Measurements from ENCODE around the gene ITIH6.
"Not testable (repeated sequence)": the region's sequence is repeated elsewhere in the genome, so short reads cannot be mapped to it uniquely, and the experiment has no call there.

The ITIH6 gene

DNA sequence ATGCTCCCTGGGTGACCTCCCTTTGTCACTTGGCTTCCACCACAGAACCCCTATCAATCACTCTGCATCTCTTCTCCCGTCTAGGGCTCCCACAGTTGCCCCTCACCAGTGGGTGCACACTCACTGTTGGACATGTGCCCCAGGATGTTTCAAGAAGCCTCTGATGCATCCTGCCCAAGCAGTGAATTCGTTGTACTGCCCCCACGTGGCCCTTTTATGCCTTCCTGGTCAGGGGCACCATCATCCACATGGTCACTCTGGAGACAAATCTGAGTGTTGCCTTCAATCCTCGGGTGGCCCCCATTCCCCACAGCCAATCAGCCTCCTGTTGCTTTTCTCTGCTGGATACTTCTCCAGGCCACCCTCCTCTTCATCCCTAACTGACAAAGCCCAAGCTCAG lies 12.2 kb downstream of the ITIH6 start:
- H3K36me3 ChIP-seq (ENCODE audit: control insufficient read depth, low read length): no peaks in the 10 kb centered on the region
- H3K27me3 ChIP-seq (ENCODE audit: control insufficient read depth, low read length): no peaks in the 10 kb centered on the region
- no peak for TF ChIP-seq EZH2phosphoT487 (IDR thresholded peaks at IDR 0.05; ENCODE audit: borderline replicate concordance, low read length)
- TF ChIP-seq, protein P1, sequence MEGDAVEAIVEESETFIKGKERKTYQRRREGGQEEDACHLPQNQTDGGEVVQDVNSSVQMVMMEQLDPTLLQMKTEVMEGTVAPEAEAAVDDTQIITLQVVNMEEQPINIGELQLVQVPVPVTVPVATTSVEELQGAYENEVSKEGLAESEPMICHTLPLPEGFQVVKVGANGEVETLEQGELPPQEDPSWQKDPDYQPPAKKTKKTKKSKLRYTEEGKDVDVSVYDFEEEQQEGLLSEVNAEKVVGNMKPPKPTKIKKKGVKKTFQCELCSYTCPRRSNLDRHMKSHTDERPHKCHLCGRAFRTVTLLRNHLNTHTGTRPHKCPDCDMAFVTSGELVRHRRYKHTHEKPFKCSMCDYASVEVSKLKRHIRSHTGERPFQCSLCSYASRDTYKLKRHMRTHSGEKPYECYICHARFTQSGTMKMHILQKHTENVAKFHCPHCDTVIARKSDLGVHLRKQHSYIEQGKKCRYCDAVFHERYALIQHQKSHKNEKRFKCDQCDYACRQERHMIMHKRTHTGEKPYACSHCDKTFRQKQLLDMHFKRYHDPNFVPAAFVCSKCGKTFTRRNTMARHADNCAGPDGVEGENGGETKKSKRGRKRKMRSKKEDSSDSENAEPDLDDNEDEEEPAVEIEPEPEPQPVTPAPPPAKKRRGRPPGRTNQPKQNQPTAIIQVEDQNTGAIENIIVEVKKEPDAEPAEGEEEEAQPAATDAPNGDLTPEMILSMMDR (IDR thresholded peaks at IDR 0.05; ENCODE audit: low read depth, low read length, poor library complexity, severe bottlenecking): peak; percentile 36
- H3K79me2 ChIP-seq (ENCODE audit: control insufficient read depth, low read length): no peaks in the 10 kb centered on the region
- H3K4me1 ChIP-seq (ENCODE audit: control insufficient read depth, low read length): no peaks in the 10 kb centered on the region
- H3K4me2 ChIP-seq (ENCODE audit: low read length): no peak overlapping the region
- no peak overlapping the region for H3K27ac ChIP-seq (ENCODE audit: low read depth, low read length)
- no peaks in the 10 kb centered on the region for H4K20me1 ChIP-seq (ENCODE audit: control insufficient read depth, insufficient read depth, low read depth, low read length)
- no peak overlapping the region for H3K4me3 ChIP-seq (ENCODE audit: low read length)
- H3K9me3 ChIP-seq (ENCODE audit: control insufficient read depth, insufficient read depth, low read length): no peaks in the 10 kb centered on the region
- no peaks in the 10 kb centered on the region for H3K9me2 ChIP-seq (replicated peaks; ENCODE audit: control insufficient read depth, low read length)
- no peaks in the 10 kb centered on the region for H3F3A ChIP-seq (ENCODE audit: control insufficient read depth, insufficient read depth)

DNA sequence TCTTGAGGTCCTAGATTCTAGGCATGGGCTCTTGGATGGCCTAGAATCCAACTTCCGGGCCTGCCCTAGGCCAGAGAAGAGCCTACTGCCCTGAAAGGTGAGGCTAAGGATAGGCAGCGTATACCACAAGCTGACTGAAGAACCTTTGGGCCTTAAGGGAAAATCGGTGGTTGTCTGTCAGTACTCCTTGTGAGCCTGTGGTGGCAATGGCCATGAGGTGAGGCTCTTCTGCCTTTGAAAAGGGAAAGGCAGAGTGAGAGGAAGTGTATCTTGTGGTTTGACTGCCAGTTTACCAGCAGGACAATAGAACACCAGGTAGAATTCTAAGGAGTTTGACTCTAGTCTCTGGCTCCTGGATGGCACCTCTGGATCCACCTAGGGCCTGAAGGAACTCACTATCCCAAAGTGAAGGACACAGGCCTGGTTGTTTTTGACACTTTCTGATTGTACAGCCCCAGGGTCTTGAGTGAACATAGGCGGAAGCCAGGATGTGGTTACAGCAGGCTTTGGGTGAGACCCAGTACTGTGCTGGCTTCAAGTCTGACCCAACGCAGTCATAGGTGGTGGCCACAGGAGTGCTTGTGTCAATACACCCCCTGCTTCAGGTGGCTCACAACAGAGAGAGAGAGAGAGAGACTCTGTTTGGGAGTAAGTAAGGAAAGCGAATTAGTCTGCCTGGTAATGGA lies 20.9 kb downstream of the ITIH6 start:
- Histone ChIP-seq H3K27me3 (ENCODE audit: control insufficient read depth, low read length) (no peaks in the 10 kb centered on the region), H3K4me2 (ENCODE audit: low read length) (no peak overlapping the region), H3F3A (ENCODE audit: control insufficient read depth, insufficient read depth) (no peaks in the 10 kb centered on the region), H3K9me2 (replicated peaks; ENCODE audit: control insufficient read depth, low read length) (no peaks in the 10 kb centered on the region), H3K4me3 (ENCODE audit: low read length) (no peak overlapping the region), H4K20me1 (ENCODE audit: control insufficient read depth, insufficient read depth, low read depth, low read length) (no peaks in the 10 kb centered on the region), H3K79me2 (ENCODE audit: control insufficient read depth, low read length) (no peaks in the 10 kb centered on the region), H3K36me3 (ENCODE audit: control insufficient read depth, low read length) (no peaks in the 10 kb centered on the region), H3K9me3 (ENCODE audit: control insufficient read depth, insufficient read depth, low read length) (no peaks in the 10 kb centered on the region), H3K4me1 (ENCODE audit: control insufficient read depth, low read length) (no peaks in the 10 kb centered on the region), H3K27ac (ENCODE audit: low read depth, low read length) (no peak overlapping the region)
- TF ChIP-seq, protein P1 (IDR thresholded peaks at IDR 0.05; ENCODE audit: low read depth, low read length, poor library complexity, severe bottlenecking): no peak
- no peak for TF ChIP-seq EZH2phosphoT487 (IDR thresholded peaks at IDR 0.05; ENCODE audit: borderline replicate concordance, low read length)

DNA sequence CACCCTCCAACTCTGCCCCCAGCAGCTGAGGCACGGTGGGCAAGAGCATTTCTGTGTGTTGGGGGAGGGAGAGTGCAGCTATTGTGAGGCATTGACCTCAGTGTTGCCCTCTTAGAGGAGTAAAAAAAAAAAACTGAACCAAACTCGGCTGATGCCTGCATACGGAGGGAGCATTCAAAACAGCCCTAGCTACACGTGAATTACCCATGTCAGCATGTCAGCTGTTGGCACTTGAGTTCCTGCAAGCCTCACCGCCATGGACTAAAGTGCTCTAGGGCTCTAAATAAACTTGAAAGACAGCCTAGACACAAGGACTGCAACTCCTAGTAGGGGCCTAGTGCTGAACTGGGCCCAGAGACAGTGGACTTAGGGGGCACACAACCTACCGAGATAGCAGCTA lies 22.0 kb downstream of the ITIH6 start:
- Histone ChIP-seq H4K20me1 (ENCODE audit: control insufficient read depth, insufficient read depth, low read depth, low read length) (no peaks in the 10 kb centered on the region), H3K9me3 (ENCODE audit: control insufficient read depth, insufficient read depth, low read length) (no peaks in the 10 kb centered on the region), H3K4me2 (ENCODE audit: low read length) (no peak overlapping the region), H3K4me3 (ENCODE audit: low read length) (no peak overlapping the region), H3K9me2 (replicated peaks; ENCODE audit: control insufficient read depth, low read length) (no peaks in the 10 kb centered on the region), H3F3A (ENCODE audit: control insufficient read depth, insufficient read depth) (no peaks in the 10 kb centered on the region), H3K27ac (ENCODE audit: low read depth, low read length) (no peak overlapping the region), H3K27me3 (ENCODE audit: control insufficient read depth, low read length) (no peaks in the 10 kb centered on the region), H3K4me1 (ENCODE audit: control insufficient read depth, low read length) (no peaks in the 10 kb centered on the region), H3K36me3 (ENCODE audit: control insufficient read depth, low read length) (no peaks in the 10 kb centered on the region), H3K79me2 (ENCODE audit: control insufficient read depth, low read length) (no peaks in the 10 kb centered on the region)
- TF ChIP-seq EZH2phosphoT487 (IDR thresholded peaks at IDR 0.05; ENCODE audit: borderline replicate concordance, low read length): no peak
- TF ChIP-seq, protein P1 (IDR thresholded peaks at IDR 0.05; ENCODE audit: low read depth, low read length, poor library complexity, severe bottlenecking): no peak

DNA sequence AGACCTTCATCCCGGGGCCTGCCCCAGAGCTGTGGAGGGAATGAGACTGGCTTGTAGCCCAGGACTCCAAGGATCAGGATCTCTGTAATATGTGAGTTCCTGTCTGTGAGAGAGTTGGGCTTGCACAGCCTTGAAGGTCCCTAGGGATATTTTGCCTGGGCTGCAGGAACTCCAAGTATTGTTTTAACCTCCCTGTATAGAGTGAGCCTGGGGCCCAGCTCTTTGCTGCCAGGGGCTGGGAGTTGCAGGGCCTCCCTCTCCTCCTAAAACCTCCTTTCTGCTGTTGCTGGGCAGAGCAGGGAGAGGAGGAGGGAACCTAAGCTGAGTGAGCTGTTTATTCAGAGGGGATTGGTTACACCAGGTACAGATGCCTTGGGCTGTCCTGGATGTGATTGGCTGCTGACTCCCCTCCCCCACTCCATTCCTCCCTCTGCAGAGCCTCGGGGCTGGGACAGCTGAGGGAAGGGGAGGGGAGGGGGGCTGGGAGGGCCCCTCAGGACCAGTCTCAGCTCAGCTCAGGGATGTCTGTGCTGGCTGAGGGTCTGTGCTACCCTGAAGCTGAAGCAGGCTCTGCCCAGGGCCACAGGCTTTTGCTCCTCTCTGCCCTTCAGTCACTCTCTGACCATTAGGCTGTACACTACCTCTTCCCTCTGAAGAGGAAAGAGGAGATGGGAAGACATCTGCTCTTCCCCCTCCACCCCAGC lies 23.5 kb downstream of the ITIH6 start:
- not testable (repeated sequence) for H4K20me1 ChIP-seq (ENCODE audit: control insufficient read depth, insufficient read depth, low read depth, low read length); H3K79me2 ChIP-seq (ENCODE audit: control insufficient read depth, low read length); H3K4me1 ChIP-seq (ENCODE audit: control insufficient read depth, low read length); H3K27ac ChIP-seq (ENCODE audit: low read depth, low read length); H3K36me3 ChIP-seq (ENCODE audit: control insufficient read depth, low read length); H3K9me2 ChIP-seq (replicated peaks; ENCODE audit: control insufficient read depth, low read length); H3K4me2 ChIP-seq (ENCODE audit: low read length); H3K9me3 ChIP-seq (ENCODE audit: control insufficient read depth, insufficient read depth, low read length); H3F3A ChIP-seq (ENCODE audit: control insufficient read depth, insufficient read depth); H3K27me3 ChIP-seq (ENCODE audit: control insufficient read depth, low read length); H3K4me3 ChIP-seq (ENCODE audit: low read length)

Data from DOHH2 (cell line).